Stimulated activated CD8-positive, alpha-beta memory T cell treated with anti-CD3 and anti-CD28 coated beads, Interleukin-15, amount 100 ng/mL, for 4 hours (primary cell): ENCODE results near the gene ATG101.
"Not testable (repeated sequence)": the region's sequence is repeated elsewhere in the genome, so short reads cannot be mapped to it uniquely, and the experiment has no call there.

Source experiments
- DNase-seq, 2 donors: peaks; one replicate each; pipeline ENCODE4 v3.0.0-alpha.2; 2020; ENCODE audit warnings: low read depth in 2 of 2

ATG101 gene

GRCh38 chr12:52097045-52097666, 27.4 kb downstream of the ATG101 start:
- no peak for DNase-seq

- DNase-seq, result not testable (repeated sequence)
Measured at GRCh38 chr12:52104431-52105089, 34.8 kb downstream of the ATG101 start.

- peak; percentile 13 to 51 for DNase-seq
Measured at GRCh38 chr12:52116222-52117125, 46.7 kb downstream of the ATG101 start.

GRCh38 chr12:52117806-52118475, 48.2 kb downstream of the ATG101 start:
- not testable (repeated sequence) for DNase-seq

- no peak for DNase-seq
Measured at GRCh38 chr12:52119398-52120254, 49.8 kb downstream of the ATG101 start.

- DNase-seq, result no peak
Measured at GRCh38 chr12:52120951-52121823, 51.4 kb downstream of the ATG101 start.

- DNase-seq, result peak; percentile 18 to 20
Measured at GRCh38 chr12:52121824-52122539, 52.2 kb downstream of the ATG101 start.

- no peak for DNase-seq
Measured at GRCh38 chr12:52122540-52122871, 52.7 kb downstream of the ATG101 start.

- no peak for DNase-seq
Measured at GRCh38 chr12:52122904-52123303, 53.1 kb downstream of the ATG101 start.

- no peak for DNase-seq
Measured at GRCh38 chr12:52123487-52124186, 53.9 kb downstream of the ATG101 start.

- DNase-seq, result no peak
Measured at GRCh38 chr12:52125476-52125900, 55.7 kb downstream of the ATG101 start.

GRCh38 chr12:52126050-52126604, 56.3 kb downstream of the ATG101 start:
- no peak for DNase-seq
